ENCODE measurements around the gene S100Z. TPM values are rescaled to one million over a fixed set of nuclear protein-coding genes. Genes with fewer than 3 reads are reported as not detected.
"Not testable (repeated sequence)": the region's sequence is repeated elsewhere in the genome, so short reads cannot be mapped to it uniquely, and the experiment has no call there.

Gene S100Z
- total RNA-seq, 4 donors from 2014 or later, result 0.53 TPM; not detected in 3

GRCh38 chr5:76855961-76856360 is 6.1 kb downstream of the S100Z start:
- H3K4me1 ChIP-seq, result no peaks in the 10 kb centered on the region
- no peaks in the 10 kb centered on the region for H3K36me3 ChIP-seq
- TF ChIP-seq POLR2A (IDR thresholded peaks at IDR 0.05), result no peak
- TF ChIP-seq, protein P1, sequence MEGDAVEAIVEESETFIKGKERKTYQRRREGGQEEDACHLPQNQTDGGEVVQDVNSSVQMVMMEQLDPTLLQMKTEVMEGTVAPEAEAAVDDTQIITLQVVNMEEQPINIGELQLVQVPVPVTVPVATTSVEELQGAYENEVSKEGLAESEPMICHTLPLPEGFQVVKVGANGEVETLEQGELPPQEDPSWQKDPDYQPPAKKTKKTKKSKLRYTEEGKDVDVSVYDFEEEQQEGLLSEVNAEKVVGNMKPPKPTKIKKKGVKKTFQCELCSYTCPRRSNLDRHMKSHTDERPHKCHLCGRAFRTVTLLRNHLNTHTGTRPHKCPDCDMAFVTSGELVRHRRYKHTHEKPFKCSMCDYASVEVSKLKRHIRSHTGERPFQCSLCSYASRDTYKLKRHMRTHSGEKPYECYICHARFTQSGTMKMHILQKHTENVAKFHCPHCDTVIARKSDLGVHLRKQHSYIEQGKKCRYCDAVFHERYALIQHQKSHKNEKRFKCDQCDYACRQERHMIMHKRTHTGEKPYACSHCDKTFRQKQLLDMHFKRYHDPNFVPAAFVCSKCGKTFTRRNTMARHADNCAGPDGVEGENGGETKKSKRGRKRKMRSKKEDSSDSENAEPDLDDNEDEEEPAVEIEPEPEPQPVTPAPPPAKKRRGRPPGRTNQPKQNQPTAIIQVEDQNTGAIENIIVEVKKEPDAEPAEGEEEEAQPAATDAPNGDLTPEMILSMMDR (IDR thresholded peaks at IDR 0.05), result no peak
- H3K27ac ChIP-seq, result peak overlapping the region in 2 of 4 donors; percentile 30 to 55
- H3K9me3 ChIP-seq, result no peaks in the 10 kb centered on the region
- H3K27me3 ChIP-seq, result peaks cover 0 to 5% (median 0%) of the 10 kb centered on the region in 4 donors
- 72 to 78% methylated on average over 3 of the region's 3 CpGs for WGBS, 2 donors
- intact Hi-C loops (cut with DNase I), result no loop called here
- DNase-seq, result peak; percentile 5
- H3K4me3 ChIP-seq, result no peak overlapping the region

GRCh38 chr5:76856800-76857199 is 7.0 kb downstream of the S100Z start:
- H3K27ac ChIP-seq; DNase-seq; H3K9me3 ChIP-seq; H3K36me3 ChIP-seq; H3K4me3 ChIP-seq; H3K27me3 ChIP-seq; intact Hi-C loops (cut with DNase I); H3K4me1 ChIP-seq: not testable (repeated sequence)
- WGBS, 2 donors, result 76 to 79% methylated on average over 3 to 4 of the region's 4 CpGs

- Histone ChIP-seq H3K4me1 (peaks cover 0 to 5% (median 0%) of the 10 kb centered on the region in 3 donors), H3K36me3 (no peaks in the 10 kb centered on the region), H3K9me3 (no peaks in the 10 kb centered on the region), H3K27me3 (no peaks in the 10 kb centered on the region), H3K27ac (no peak overlapping the region), H3K4me3 (no peak overlapping the region)
- no peak for DNase-seq
- 76 to 77% methylated on average over 7 to 8 of the region's 10 CpGs for WGBS, 2 donors
- TF ChIP-seq, protein P1 (IDR thresholded peaks at IDR 0.05), result no peak
- no peak for TF ChIP-seq POLR2A (IDR thresholded peaks at IDR 0.05)
- intact Hi-C loops (cut with DNase I), result no loop called here
Observed at GRCh38 chr5:76859591-76860247, 9.9 kb downstream of the S100Z start.

- Histone ChIP-seq H3K36me3 (no peaks in the 10 kb centered on the region), H3K4me1 (peaks cover 0 to 5% (median 0%) of the 10 kb centered on the region in 3 donors), H3K27ac (no peak overlapping the region), H3K4me3 (no peak overlapping the region), H3K9me3 (no peaks in the 10 kb centered on the region), H3K27me3 (no peaks in the 10 kb centered on the region)
- DNase-seq, result no peak
- TF ChIP-seq, protein P1 (IDR thresholded peaks at IDR 0.05), result no peak
- TF ChIP-seq POLR2A (IDR thresholded peaks at IDR 0.05), result no peak
- 51 to 60% methylated on average over 5 of the region's 5 CpGs for WGBS, 2 donors
- intact Hi-C loops (cut with DNase I), result no loop called here
Observed at GRCh38 chr5:76861612-76862011, 11.8 kb downstream of the S100Z start.

- H3K27me3 ChIP-seq, result no peaks in the 10 kb centered on the region
- H3K4me3 ChIP-seq, result no peak overlapping the region
- no peak for TF ChIP-seq POLR2A (IDR thresholded peaks at IDR 0.05)
- TF ChIP-seq, protein P1 (IDR thresholded peaks at IDR 0.05), result no peak
- no peak overlapping the region for H3K27ac ChIP-seq
- WGBS, 2 donors, result 25 to 50% methylated on average over 1 of the region's 1 CpG
- intact Hi-C loops (cut with DNase I), result no loop called here
- H3K4me1 ChIP-seq, result peaks cover 0 to 5% (median 0%) of the 10 kb centered on the region in 3 donors
- no peak for DNase-seq
- no peaks in the 10 kb centered on the region for H3K36me3 ChIP-seq
- no peaks in the 10 kb centered on the region for H3K9me3 ChIP-seq
Observed at GRCh38 chr5:76863001-76863400, 13.2 kb downstream of the S100Z start.
